Immature natural killer cell (primary cell): ENCODE measurements around the gene WDR36. TPM values are rescaled to one million over a fixed set of nuclear protein-coding genes. Genes with fewer than 3 reads are reported as not detected.

Source experiments
- polyA plus RNA-seq, 3 donors: library from polyadenylated mRNA; unstranded; fragments of 300-500 nt; fragmentation: Illumina TruSeq; gene quantifications; one replicate each; pipeline ENCODE4 v1.2.3, GENCODE V29; 2021

Gene WDR36
- polyA plus RNA-seq, 3 donors from 2014 or later: 10.2 to 25.7 (median 15.2) TPM

Other genes starting within 250 kb of the WDR36 start
- gene TSLP, start 20.6 kb upstream of the WDR36 start, polyA plus RNA-seq: not detected
- 1 to 10 TPM in 2 of 3 donors, under 1 TPM in 1; 0.86 to 4.5 (median 1.8) TPM for gene CAMK4, start 132.0 kb downstream of the WDR36 start, polyA plus RNA-seq